ENCODE measurements around the gene WDFY3.
"Not testable (repeated sequence)": the region's sequence is repeated elsewhere in the genome, so short reads cannot be mapped to it uniquely, and the experiment has no call there.

The WDFY3 gene

GRCh38 chr4:84681486-84682274 lies 284.8 kb downstream of the WDFY3 start:
- Histone ChIP-seq H3K4me3 (ENCODE audit: extremely low read depth, insufficient read depth, low read length, poor library complexity, severe bottlenecking) (no peak overlapping the region), H3K9me3 (ENCODE audit: control insufficient read depth, low read length) (no peaks in the 10 kb centered on the region), H3K36me3 (ENCODE audit: control insufficient read depth, insufficient read depth, low read length) (peaks cover 92% of the 10 kb centered on the region), H3K4me1 (ENCODE audit: control insufficient read depth, insufficient read depth, low read length, poor library complexity, severe bottlenecking) (peaks cover 32% of the 10 kb centered on the region), H3K27ac (ENCODE audit: low read depth, low read length, severe bottlenecking) (peak overlapping the region; percentile 75)
- WGBS, 2 experiments (ENCODE audit: insufficient coverage in 2 of 2), result 83% methylated on average over 1 of the region's 2 CpGs; no CpG with 5 or more reads in 1 of the 2 experiments

- peaks cover 32% of the 10 kb centered on the region for H3K4me1 ChIP-seq (ENCODE audit: control insufficient read depth, insufficient read depth, low read length, poor library complexity, severe bottlenecking)
- peaks cover 89% of the 10 kb centered on the region for H3K36me3 ChIP-seq (ENCODE audit: control insufficient read depth, insufficient read depth, low read length)
- WGBS, 2 experiments (ENCODE audit: insufficient coverage in 2 of 2), result 97 to 100% methylated on average over 2 to 4 of the region's 4 CpGs
- peak overlapping the region; percentile 75 for H3K27ac ChIP-seq (ENCODE audit: low read depth, low read length, severe bottlenecking)
- H3K9me3 ChIP-seq (ENCODE audit: control insufficient read depth, low read length), result no peaks in the 10 kb centered on the region
- H3K4me3 ChIP-seq (ENCODE audit: extremely low read depth, insufficient read depth, low read length, poor library complexity, severe bottlenecking), result no peak overlapping the region
Observed at GRCh38 chr4:84680956-84681355, 285.5 kb downstream of the WDFY3 start.

GRCh38 chr4:84678976-84679744 lies 287.3 kb downstream of the WDFY3 start:
- Histone ChIP-seq H3K4me1 (ENCODE audit: control insufficient read depth, insufficient read depth, low read length, poor library complexity, severe bottlenecking) (peaks cover 32% of the 10 kb centered on the region), H3K27ac (ENCODE audit: low read depth, low read length, severe bottlenecking) (no peak overlapping the region), H3K36me3 (ENCODE audit: control insufficient read depth, insufficient read depth, low read length) (peaks cover 89% of the 10 kb centered on the region), H3K9me3 (ENCODE audit: control insufficient read depth, low read length) (no peaks in the 10 kb centered on the region), H3K4me3 (ENCODE audit: extremely low read depth, insufficient read depth, low read length, poor library complexity, severe bottlenecking) (no peak overlapping the region)
- WGBS, 2 experiments (ENCODE audit: insufficient coverage in 2 of 2), result 96 to 99% methylated on average over 12 of the region's 14 CpGs

GRCh38 chr4:84677995-84678394 lies 288.5 kb downstream of the WDFY3 start:
- 92 to 100% methylated on average over 2 to 3 of the region's 5 CpGs for WGBS, 2 experiments (ENCODE audit: insufficient coverage in 2 of 2)
- Histone ChIP-seq H3K4me3 (ENCODE audit: extremely low read depth, insufficient read depth, low read length, poor library complexity, severe bottlenecking) (no peak overlapping the region), H3K9me3 (ENCODE audit: control insufficient read depth, low read length) (no peaks in the 10 kb centered on the region), H3K27ac (ENCODE audit: low read depth, low read length, severe bottlenecking) (no peak overlapping the region), H3K4me1 (ENCODE audit: control insufficient read depth, insufficient read depth, low read length, poor library complexity, severe bottlenecking) (peaks cover 23% of the 10 kb centered on the region), H3K36me3 (ENCODE audit: control insufficient read depth, insufficient read depth, low read length) (peaks cover 88% of the 10 kb centered on the region)

- H3K36me3 ChIP-seq (ENCODE audit: control insufficient read depth, insufficient read depth, low read length), result peaks cover 92% of the 10 kb centered on the region
- WGBS, 2 experiments (ENCODE audit: insufficient coverage in 2 of 2), result 77 to 78% methylated on average over 6 to 9 of the region's 9 CpGs
- H3K27ac ChIP-seq (ENCODE audit: low read depth, low read length, severe bottlenecking), result no peak overlapping the region
- H3K4me1 ChIP-seq (ENCODE audit: control insufficient read depth, insufficient read depth, low read length, poor library complexity, severe bottlenecking), result peaks cover 14% of the 10 kb centered on the region
- no peaks in the 10 kb centered on the region for H3K9me3 ChIP-seq (ENCODE audit: control insufficient read depth, low read length)
- no peak overlapping the region for H3K4me3 ChIP-seq (ENCODE audit: extremely low read depth, insufficient read depth, low read length, poor library complexity, severe bottlenecking)
Observed at GRCh38 chr4:84677093-84677492, 289.4 kb downstream of the WDFY3 start.

- H3K36me3 ChIP-seq (ENCODE audit: control insufficient read depth, insufficient read depth, low read length), result peaks cover 89% of the 10 kb centered on the region
- WGBS, 2 experiments (ENCODE audit: insufficient coverage in 2 of 2), result no CpG with 5 or more reads among the region's 1 CpG
- no peaks in the 10 kb centered on the region for H3K9me3 ChIP-seq (ENCODE audit: control insufficient read depth, low read length)
- H3K4me1 ChIP-seq (ENCODE audit: control insufficient read depth, insufficient read depth, low read length, poor library complexity, severe bottlenecking), result peaks cover 3% of the 10 kb centered on the region
- H3K27ac ChIP-seq (ENCODE audit: low read depth, low read length, severe bottlenecking), result no peak overlapping the region
- H3K4me3 ChIP-seq (ENCODE audit: extremely low read depth, insufficient read depth, low read length, poor library complexity, severe bottlenecking), result no peak overlapping the region
Observed at GRCh38 chr4:84673475-84674240, 292.8 kb downstream of the WDFY3 start.

- no peak overlapping the region for H3K4me3 ChIP-seq (ENCODE audit: extremely low read depth, insufficient read depth, low read length, poor library complexity, severe bottlenecking)
- no peaks in the 10 kb centered on the region for H3K9me3 ChIP-seq (ENCODE audit: control insufficient read depth, low read length)
- H3K27ac ChIP-seq (ENCODE audit: low read depth, low read length, severe bottlenecking), result no peak overlapping the region
- peaks cover 87% of the 10 kb centered on the region for H3K36me3 ChIP-seq (ENCODE audit: control insufficient read depth, insufficient read depth, low read length)
- no peaks in the 10 kb centered on the region for H3K4me1 ChIP-seq (ENCODE audit: control insufficient read depth, insufficient read depth, low read length, poor library complexity, severe bottlenecking)
Observed at GRCh38 chr4:84672177-84672576, 294.3 kb downstream of the WDFY3 start.

- H3K4me1 ChIP-seq (ENCODE audit: control insufficient read depth, insufficient read depth, low read length, poor library complexity, severe bottlenecking), result no peaks in the 10 kb centered on the region
- peaks cover 76% of the 10 kb centered on the region for H3K36me3 ChIP-seq (ENCODE audit: control insufficient read depth, insufficient read depth, low read length)
- 86% methylated on average over 1 of the region's 1 CpG; no CpG with 5 or more reads in 1 of the 2 experiments for WGBS, 2 experiments (ENCODE audit: insufficient coverage in 2 of 2)
- H3K9me3 ChIP-seq (ENCODE audit: control insufficient read depth, low read length), result no peaks in the 10 kb centered on the region
- no peak overlapping the region for H3K4me3 ChIP-seq (ENCODE audit: extremely low read depth, insufficient read depth, low read length, poor library complexity, severe bottlenecking)
- H3K27ac ChIP-seq (ENCODE audit: low read depth, low read length, severe bottlenecking), result no peak overlapping the region
Observed at GRCh38 chr4:84669201-84669600, 297.3 kb downstream of the WDFY3 start.

- WGBS, 2 experiments (ENCODE audit: insufficient coverage in 2 of 2), result no CpG with 5 or more reads among the region's 1 CpG
- no peaks in the 10 kb centered on the region for H3K9me3 ChIP-seq (ENCODE audit: control insufficient read depth, low read length)
- H3K36me3 ChIP-seq (ENCODE audit: control insufficient read depth, insufficient read depth, low read length), result peaks cover 54% of the 10 kb centered on the region
- H3K4me1 ChIP-seq (ENCODE audit: control insufficient read depth, insufficient read depth, low read length, poor library complexity, severe bottlenecking), result no peaks in the 10 kb centered on the region
- no peak overlapping the region for H3K27ac ChIP-seq (ENCODE audit: low read depth, low read length, severe bottlenecking)
- H3K4me3 ChIP-seq (ENCODE audit: extremely low read depth, insufficient read depth, low read length, poor library complexity, severe bottlenecking), result no peak overlapping the region
Observed at GRCh38 chr4:84666439-84666838, 300.1 kb downstream of the WDFY3 start.

GRCh38 chr4:84664767-84665166 lies 301.7 kb downstream of the WDFY3 start:
- 92 to 97% methylated on average over 16 of the region's 19 CpGs for WGBS, 2 experiments (ENCODE audit: insufficient coverage in 2 of 2)
- H3K36me3 ChIP-seq (ENCODE audit: control insufficient read depth, insufficient read depth, low read length), result peaks cover 53% of the 10 kb centered on the region
- H3K9me3 ChIP-seq (ENCODE audit: control insufficient read depth, low read length); H3K27ac ChIP-seq (ENCODE audit: low read depth, low read length, severe bottlenecking); H3K4me3 ChIP-seq (ENCODE audit: extremely low read depth, insufficient read depth, low read length, poor library complexity, severe bottlenecking); H3K4me1 ChIP-seq (ENCODE audit: control insufficient read depth, insufficient read depth, low read length, poor library complexity, severe bottlenecking): not testable (repeated sequence)

Data from mesodermal cell (in vitro differentiated cells).